Endothelial cell (in vitro differentiated cells): ENCODE data around the gene LRP3. TPM values are rescaled to one million over a fixed set of nuclear protein-coding genes. Genes with fewer than 3 reads are reported as not detected.
A peak's percentile ranks its signal among the peaks of the same experiment; 100 is the strongest.
"Not testable (repeated sequence)": the region's sequence is repeated elsewhere in the genome, so short reads cannot be mapped to it uniquely, and the experiment has no call there.

ENCODE experiments used
- DNase-seq: peaks from one replicate; pipeline ENCODE4 v3.0.0; 2021; ENCODE audit warnings: low spot score
- H3K27ac Mint-ChIP-seq: one replicate; pipeline ENCODE4 v1.8.0; 2021; ENCODE audit warnings: mixed read lengths, inconsistent platforms; ENCODE audit not compliant: unreplicated experiment
- H3K27me3 Mint-ChIP-seq: one replicate; pipeline ENCODE4 v1.8.0; 2021; ENCODE audit warnings: mild to moderate bottlenecking, moderate library complexity, mixed read lengths, inconsistent platforms; ENCODE audit not compliant: unreplicated experiment
- H3K36me3 Mint-ChIP-seq: one replicate; pipeline ENCODE4 v1.8.0; 2021; ENCODE audit warnings: mild to moderate bottlenecking, low read depth, mixed read lengths, inconsistent platforms; ENCODE audit not compliant: unreplicated experiment
- H3K4me1 Mint-ChIP-seq: one replicate; pipeline ENCODE4 v1.8.0; 2021; ENCODE audit warnings: mild to moderate bottlenecking, mixed read lengths, inconsistent platforms; ENCODE audit not compliant: unreplicated experiment
- H3K4me3 Mint-ChIP-seq: one replicate; pipeline ENCODE4 v1.8.0; 2021; ENCODE audit warnings: mild to moderate bottlenecking, mixed read lengths, inconsistent platforms; ENCODE audit not compliant: unreplicated experiment
- H3K9me3 Mint-ChIP-seq: one replicate; pipeline ENCODE4 v1.8.0; 2021; ENCODE audit warnings: mixed read lengths, inconsistent platforms; ENCODE audit not compliant: unreplicated experiment
- CTCF ChIP-seq: fragments of 200-600 bp; sonication (generic); IDR thresholded peaks from one replicate; pipeline ENCODE4 v1.5.0; 2021; ENCODE audit warnings: antibody characterized with exemption; ENCODE audit not compliant: unreplicated experiment
- long read RNA-seq: library from polyadenylated mRNA; unstranded; transcript quantifications from one replicate; pipeline ENCODE4 v2.0.0, GENCODE V29; 2020; ENCODE audit not compliant: unreplicated experiment
- total RNA-seq: library from RNA; stranded (reverse); fragmentation: NEBNext Ultra II Directional; extraction: Animal tissue kit (Norgen Biotek cat#: 25700); gene quantifications from one replicate; pipeline ENCODE4 v1.2.1, GENCODE V29; 2021; ENCODE audit not compliant: unreplicated experiment

The LRP3 gene
- total RNA-seq = 5.4 TPM
- long read RNA-seq, partial matches to known transcripts = 0 of 1 reads
- long read RNA-seq, other reads (novel, unspliced or antisense) = 0 of 1 reads

GRCh38 chr19:33193865-33194362 is at the start of gene LRP3:
Gene LRP3, plus strand, starts transcription at chr19:33194330. Its CDS starts 456 bp downstream, at chr19:33194786.
- no peak for DNase-seq
- Mint-ChIP-seq H3K9me3 (no peaks in the 10 kb centered on the region), H3K27ac (no peak within 1 kb of the TSS), H3K4me1 (no peaks in the 10 kb centered on the region), H3K27me3 (peaks cover 9% of the 10 kb centered on the region), H3K4me3 (peak within 1 kb of the TSS; percentile 74), H3K36me3 (no peaks in the 10 kb centered on the region)
- TF ChIP-seq CTCF = no peak

DNA sequence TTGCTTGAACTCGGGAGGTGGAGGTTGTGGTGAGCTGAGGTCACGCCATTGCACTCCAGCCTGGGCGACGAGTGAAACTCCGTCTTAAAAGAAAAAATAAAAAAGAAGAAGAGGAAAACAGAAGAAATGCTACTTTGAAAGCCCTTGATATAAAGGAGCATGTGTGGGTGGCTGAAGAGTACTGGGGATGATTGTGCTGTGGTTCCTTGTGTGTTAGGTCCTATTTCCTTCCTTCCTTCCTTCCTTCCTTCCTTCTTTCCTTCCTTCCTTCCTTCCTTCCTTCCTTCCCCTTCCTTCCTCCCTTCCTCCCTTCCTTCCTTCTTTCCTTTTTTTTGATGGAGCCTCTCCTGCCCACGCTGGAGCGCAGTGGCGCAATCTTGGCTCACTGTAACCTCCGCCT is 47.9 kb upstream of the LRP3 start:
- Mint-ChIP-seq H3K27me3 (peaks cover 3% of the 10 kb centered on the region), H3K27ac (no peak overlapping the region), H3K9me3 (no peaks in the 10 kb centered on the region), H3K36me3 (no peaks in the 10 kb centered on the region), H3K4me3 (no peak overlapping the region), H3K4me1 (no peaks in the 10 kb centered on the region)
- no peak for DNase-seq
- no peak for TF ChIP-seq CTCF

DNA sequence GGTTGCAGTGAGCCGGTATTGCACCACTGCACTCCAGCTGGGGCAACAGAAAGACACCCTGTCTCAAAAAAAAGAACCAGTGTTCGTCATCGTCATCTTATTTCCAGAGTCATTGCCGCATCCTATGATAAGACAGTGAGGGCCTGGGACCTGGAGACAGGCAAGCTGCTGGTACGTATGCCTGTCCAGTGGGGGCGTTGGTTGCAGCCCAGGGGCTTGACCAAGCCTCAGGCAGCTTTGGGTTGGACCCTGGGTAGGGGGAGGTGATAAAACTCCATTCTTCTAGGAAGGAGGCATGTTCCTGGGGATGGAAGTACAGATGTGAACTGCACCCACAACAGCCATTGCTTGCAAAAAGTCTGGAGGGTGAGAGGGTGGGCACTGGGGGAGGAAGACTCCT is 46.6 kb upstream of the LRP3 start:
- no peak overlapping the region for H3K4me3 Mint-ChIP-seq
- H3K36me3 Mint-ChIP-seq = no peaks in the 10 kb centered on the region
- H3K27me3 Mint-ChIP-seq = peaks cover 3% of the 10 kb centered on the region
- no peaks in the 10 kb centered on the region for H3K4me1 Mint-ChIP-seq
- H3K27ac Mint-ChIP-seq = no peak overlapping the region
- no peak for DNase-seq
- no peaks in the 10 kb centered on the region for H3K9me3 Mint-ChIP-seq
- TF ChIP-seq CTCF = no peak

DNA sequence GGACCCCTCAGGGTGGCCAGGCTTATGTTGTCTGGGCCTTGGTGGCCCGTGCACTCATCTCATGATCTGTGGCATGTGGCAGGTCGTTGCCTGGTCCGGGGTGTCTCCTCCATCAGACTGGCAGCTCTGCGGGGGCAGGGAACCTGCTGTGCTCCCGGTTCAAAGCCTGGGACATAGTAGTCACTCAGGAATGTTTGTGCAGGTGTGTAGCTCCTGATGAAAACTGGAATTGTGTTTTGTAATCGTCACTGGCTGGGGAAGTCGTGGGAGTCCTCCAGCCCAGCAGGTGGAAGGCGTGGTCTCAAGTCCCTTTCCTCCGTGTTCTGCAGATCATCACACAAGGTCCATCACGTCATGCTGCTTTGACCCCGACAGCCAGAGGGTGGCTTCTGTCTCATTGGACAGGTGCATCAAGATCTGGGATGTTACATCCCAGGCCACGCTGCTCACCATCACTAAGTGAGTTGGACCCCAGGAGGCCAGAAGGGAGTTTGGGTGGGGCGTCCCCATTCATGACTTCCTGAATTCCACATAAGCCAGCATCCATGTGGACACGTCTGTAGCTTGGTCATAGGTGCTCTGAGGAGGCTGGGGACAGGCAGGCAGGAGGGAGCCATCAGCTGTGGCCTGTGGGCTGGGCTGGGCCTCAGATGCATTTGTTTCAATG is 43.1 kb upstream of the LRP3 start:
- Mint-ChIP-seq H3K36me3 (no peaks in the 10 kb centered on the region), H3K9me3 (no peaks in the 10 kb centered on the region), H3K4me3 (no peak overlapping the region), H3K27ac (no peak overlapping the region), H3K4me1 (no peaks in the 10 kb centered on the region), H3K27me3 (peaks cover 2% of the 10 kb centered on the region)
- no peak for DNase-seq
- TF ChIP-seq CTCF = no peak

DNA sequence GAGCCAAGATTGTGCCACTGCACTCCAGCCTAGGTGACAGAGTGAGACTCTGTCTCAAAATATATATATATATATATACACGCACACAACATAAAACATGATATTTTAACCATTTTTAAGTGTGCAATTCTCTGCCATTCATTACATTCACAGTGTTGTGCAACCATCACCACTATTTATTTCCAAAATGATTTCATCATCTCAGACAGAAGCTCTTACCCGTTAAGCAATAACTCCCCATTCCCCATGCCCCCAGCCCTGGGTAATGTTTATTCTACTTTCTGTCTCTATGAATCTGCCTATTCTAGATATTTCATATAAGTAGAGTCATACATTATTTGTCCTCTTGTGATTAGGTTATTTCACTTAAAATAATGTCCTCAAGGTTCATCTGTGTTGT is 42.0 kb upstream of the LRP3 start:
- no peak for DNase-seq
- H3K4me1 Mint-ChIP-seq = no peaks in the 10 kb centered on the region
- peaks cover 2% of the 10 kb centered on the region for H3K27me3 Mint-ChIP-seq
- H3K27ac Mint-ChIP-seq = no peak overlapping the region
- no peak overlapping the region for H3K4me3 Mint-ChIP-seq
- no peaks in the 10 kb centered on the region for H3K36me3 Mint-ChIP-seq
- no peak for TF ChIP-seq CTCF
- no peaks in the 10 kb centered on the region for H3K9me3 Mint-ChIP-seq

DNA sequence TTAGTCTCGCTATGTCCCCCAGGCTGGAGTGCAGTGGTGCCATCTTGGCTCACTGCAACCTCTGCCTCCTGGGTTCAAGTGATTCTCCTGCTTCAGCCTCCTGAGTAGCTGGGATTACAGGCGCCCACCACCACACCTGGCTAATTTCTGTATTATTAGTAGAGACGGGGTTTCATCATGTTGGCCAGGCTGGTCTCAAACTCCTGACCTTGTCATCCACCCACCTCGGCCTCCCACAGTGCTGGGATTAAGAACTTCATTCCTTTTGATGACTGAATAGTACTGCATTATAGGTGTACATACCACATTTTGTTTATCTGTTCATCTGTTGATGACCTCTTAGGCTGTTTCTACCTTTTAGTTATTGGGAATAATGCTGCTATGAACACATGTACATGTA is 41.5 kb upstream of the LRP3 start:
- not testable (repeated sequence) for H3K4me1 Mint-ChIP-seq, H3K36me3 Mint-ChIP-seq, H3K27ac Mint-ChIP-seq, DNase-seq, H3K9me3 Mint-ChIP-seq, H3K4me3 Mint-ChIP-seq, H3K27me3 Mint-ChIP-seq

GRCh38 chr19:33154313-33154712 is 39.8 kb upstream of the LRP3 start:
- H3K4me1 Mint-ChIP-seq, DNase-seq: not testable (repeated sequence)

More at GRCh38 chr19:33154313-33154712, 39.8 kb upstream of the LRP3 start:
- not testable (repeated sequence) for H3K9me3 Mint-ChIP-seq, H3K36me3 Mint-ChIP-seq, H3K27ac Mint-ChIP-seq, H3K4me3 Mint-ChIP-seq, H3K27me3 Mint-ChIP-seq
